GM23338 (cell line): ENCODE data around the gene MTR. TPM values are rescaled to one million over a fixed set of nuclear protein-coding genes. Genes with fewer than 3 reads are reported as not detected.

Experiments used
- ATAC-seq: fragments of 200-7000 bp; cut with Tn5 transposase; 3 replicates; pipeline ENCODE4 v1.9.1; 2020
- DNase-seq: peaks from one replicate; pipeline ENCODE4 v3.0.0-alpha.2; 2015; ENCODE audit warnings: low spot score
- H2AFZ ChIP-seq: fragments of 200-600 bp; sonication (generic); 2 replicates; pipeline ENCODE4 v1.8.0; 2016; ENCODE audit warnings: antibody characterized with exemption, mild to moderate bottlenecking, moderate library complexity
- H3F3A ChIP-seq: fragments of 200-600 bp; sonication (generic); replicated peaks from 2 replicates; pipeline ENCODE4 v1.8.0; 2017; ENCODE audit warnings: antibody characterized with exemption, mixed run types, low read depth
- H3K27ac ChIP-seq: fragments of 200-600 bp; sonication (generic); 2 replicates; pipeline ENCODE4 v1.6.1; 2016; ENCODE audit warnings: low read depth
- H3K27me3 ChIP-seq: fragments of 200-600 bp; sonication (generic); 2 replicates; pipeline ENCODE4 v1.8.0; 2016; ENCODE audit warnings: mild to moderate bottlenecking, mixed run types, moderate library complexity; ENCODE audit not compliant: insufficient read depth
- H3K36me3 ChIP-seq: fragments of 200-600 bp; sonication (generic); 2 replicates; pipeline ENCODE4 v1.8.0; 2016; ENCODE audit warnings: mild to moderate bottlenecking; ENCODE audit not compliant: insufficient read depth
- H3K4me1 ChIP-seq: fragments of 200-600 bp; sonication (generic); 2 replicates; pipeline ENCODE4 v1.8.0; 2016; ENCODE audit warnings: mild to moderate bottlenecking, moderate library complexity; ENCODE audit not compliant: insufficient read depth
- H3K4me2 ChIP-seq: fragments of 200-600 bp; sonication (generic); 2 replicates; pipeline ENCODE4 v1.7.1; 2017; ENCODE audit warnings: mixed run types
- H3K4me3 ChIP-seq: fragments of 200-600 bp; sonication (generic); 2 replicates; pipeline ENCODE4 v1.6.1; 2016; ENCODE audit warnings: mixed run types
- H3K79me2 ChIP-seq: fragments of 200-600 bp; sonication (generic); replicated peaks from 2 replicates; pipeline ENCODE4 v1.8.0; 2017; ENCODE audit warnings: mild to moderate bottlenecking; ENCODE audit not compliant: insufficient read depth
- H3K9me2 ChIP-seq: fragments of 200-600 bp; sonication (generic); 2 replicates; pipeline ENCODE4 v1.8.0; 2017; ENCODE audit not compliant: insufficient read depth
- H4K20me1 ChIP-seq: fragments of 200-600 bp; sonication (generic); replicated peaks from 2 replicates; pipeline ENCODE4 v1.8.0; 2017; ENCODE audit warnings: mild to moderate bottlenecking; ENCODE audit not compliant: insufficient read depth
- H3K27ac Mint-ChIP-seq: 2 replicates; pipeline ENCODE4 v1.8.0; 2020; ENCODE audit warnings: inconsistent platforms, mild to moderate bottlenecking, moderate library complexity, mixed read lengths
- H3K27me3 Mint-ChIP-seq: 3 replicates; pipeline ENCODE4 v1.8.0; 2022; ENCODE audit warnings: low read depth, mild to moderate bottlenecking, moderate library complexity, mixed read lengths, inconsistent platforms; ENCODE audit not compliant: insufficient read depth, poor library complexity
- H3K36me3 Mint-ChIP-seq: 3 replicates; pipeline ENCODE4 v1.8.0; 2021; ENCODE audit warnings: low read depth, mild to moderate bottlenecking, inconsistent platforms, moderate library complexity, mixed read lengths
- H3K4me1 Mint-ChIP-seq: 3 replicates; pipeline ENCODE4 v1.8.0; 2020; ENCODE audit warnings: mild to moderate bottlenecking, inconsistent platforms, mixed read lengths
- H3K4me3 Mint-ChIP-seq: 3 replicates; pipeline ENCODE4 v1.8.0; 2021; ENCODE audit warnings: moderate library complexity, mild to moderate bottlenecking, inconsistent platforms, mixed read lengths
- H3K9me3 Mint-ChIP-seq: 3 replicates; pipeline ENCODE4 v1.8.0; 2020; ENCODE audit warnings: moderate library complexity, mild to moderate bottlenecking, inconsistent platforms, mixed read lengths
- CREB1 ChIP-seq: fragments of 250-450 bp; sonication (Bioruptor Pico); IDR thresholded peaks from 2 replicates; pipeline ENCODE4 v1.5.0; 2020; ENCODE audit warnings: low read depth, mild to moderate bottlenecking, moderate library complexity
- CTCF ChIP-seq, 2 experiments: fragments of 200-600 bp in 1 of 2; sonication (generic) in 1 of 2; conservative IDR thresholded peaks; 2 replicates each; pipeline versions ENCODE4 v1.5.1 to v1.6.1; 2016 to 2017; ENCODE audit warnings: antibody characterized with exemption in 2 of 2, low read depth in 2 of 2, mild to moderate bottlenecking in 2 of 2, moderate library complexity in 1 of 2
- ETS1 ChIP-seq: IDR thresholded peaks from 2 replicates; pipeline ENCODE4 v1.6.1; 2016; ENCODE audit warnings: antibody characterized with exemption
- EZH2 ChIP-seq: fragments of 200-600 bp; sonication (generic); IDR thresholded peaks from one replicate; pipeline ENCODE4 v1.8.0; 2017; ENCODE audit warnings: antibody characterized with exemption, mild to moderate bottlenecking, low read depth; ENCODE audit not compliant: unreplicated experiment
- EZH2phosphoT487 ChIP-seq: fragments of 200-600 bp; sonication (generic); IDR thresholded peaks from one replicate; pipeline ENCODE4 v1.8.1; 2018; ENCODE audit warnings: antibody characterized with exemption; ENCODE audit not compliant: unreplicated experiment
- JUNB ChIP-seq: IDR thresholded peaks from one replicate; pipeline ENCODE4 v1.6.1; 2016; ENCODE audit warnings: antibody characterized with exemption; ENCODE audit not compliant: unreplicated experiment
- NANOG ChIP-seq: IDR thresholded peaks from 2 replicates; pipeline ENCODE4 v1.6.1; 2016; ENCODE audit warnings: antibody characterized with exemption, borderline replicate concordance
- POLR2AphosphoS5 ChIP-seq: IDR thresholded peaks from 2 replicates; pipeline ENCODE4 v1.6.1; 2016; ENCODE audit warnings: antibody characterized with exemption, low read depth
- REST ChIP-seq: IDR thresholded peaks from one replicate; pipeline ENCODE4 v1.6.1; 2018; ENCODE audit warnings: antibody characterized with exemption; ENCODE audit not compliant: unreplicated experiment
- STAT1 ChIP-seq: IDR thresholded peaks from one replicate; pipeline ENCODE4 v1.6.1; 2016; ENCODE audit warnings: antibody characterized with exemption; ENCODE audit not compliant: unreplicated experiment
- ZNF114 ChIP-seq: fragments of 250-450 bp; sonication (Bioruptor Pico); IDR thresholded peaks from 2 replicates; pipeline ENCODE4 v1.5.0; 2020; ENCODE audit warnings: mild to moderate bottlenecking, moderate library complexity
- ZNF331 ChIP-seq: fragments of 250-450 bp; sonication (Bioruptor Pico); IDR thresholded peaks from 2 replicates; pipeline ENCODE4 v1.5.0; 2020; ENCODE audit warnings: low read depth, mild to moderate bottlenecking, moderate library complexity
- ZNF462 ChIP-seq: fragments of 250-450 bp; sonication (Bioruptor Pico); IDR thresholded peaks from 2 replicates; pipeline ENCODE4 v1.5.0; 2020; ENCODE audit warnings: mild to moderate bottlenecking, moderate library complexity
- polyA plus RNA-seq: library from polyadenylated mRNA; unstranded; fragments of >200 nt; fragmentation: Nextera tagmentation; extraction: Ambion mirVana; gene quantifications from 2 replicates; pipeline ENCODE4 v1.2.1, GENCODE V29; 2016
- total RNA-seq: library from RNA; depleted of rRNA; stranded (reverse); fragments of >200 nt; shearing (Covaris generic); gene quantifications from 2 replicates; pipeline ENCODE4 v1.2.3, GENCODE V29; 2014

Gene MTR
- total and polyA plus RNA-seq, 2 experiments from 2014 or later, result 6.4 to 20.0 TPM

GRCh38 chr1:236948381-236948780, 153.3 kb downstream of the MTR start:
- H3K9me2 ChIP-seq, result 0 out of 2 replicates have a peak, but pooled peaks cover 11% of the 10 kb centered on the region
- no peaks in the 10 kb centered on the region for H4K20me1 ChIP-seq
- H3K4me3 ChIP-seq, result no peak overlapping the region
- H3K4me2 ChIP-seq, result no peak overlapping the region
- H3K79me2 ChIP-seq, result no peaks in the 10 kb centered on the region
- no peak overlapping the region for H3K4me3 Mint-ChIP-seq
- TF ChIP-seq ETS1 (no peak), REST (no peak), STAT1 (no peak), JUNB (no peak), POLR2AphosphoS5 (no peak), NANOG (no peak), CREB1 (CRISPR knock-in tag) (no peak), CTCF (conservative IDR thresholded peaks at IDR 0.05; ENCODE audit: low read depth in 2 of 2) (no peak), ZNF462 (CRISPR knock-in tag) (no peak), EZH2phosphoT487 (no peak), ZNF331 (no peak), ZNF114 (CRISPR knock-in tag) (no peak), EZH2 (no peak)
- H3K27me3 Mint-ChIP-seq, result peaks cover 1% of the 10 kb centered on the region
- H3K36me3 ChIP-seq, result no peaks in the 10 kb centered on the region
- H3K4me1 ChIP-seq, result peaks cover 20% of the 10 kb centered on the region
- no peaks in the 10 kb centered on the region for H3K9me3 Mint-ChIP-seq
- H3K36me3 Mint-ChIP-seq, result no peaks in the 10 kb centered on the region
- DNase-seq (no peak), ATAC-seq (no peak)
- H3F3A ChIP-seq, result no peaks in the 10 kb centered on the region
- H3K27ac Mint-ChIP-seq, result no peak overlapping the region
- H2AFZ ChIP-seq, result peak overlapping the region; percentile 84; the same call in 1 of the 2 replicates
- H3K4me1 Mint-ChIP-seq, result peaks cover 27% of the 10 kb centered on the region
- H3K27ac ChIP-seq, result no peak overlapping the region
- H3K27me3 ChIP-seq, result no peaks in the 10 kb centered on the region
